Stimulated activated CD4-positive, alpha-beta T cell treated with anti-CD3 and anti-CD28 coated beads, Interleukin-4, amount 100 ng/mL, for 1 hour (primary cell): Measurements from ENCODE around the gene MTMR3.
A peak's percentile ranks its signal among the peaks of the same experiment; 100 is the strongest.
"Not testable (repeated sequence)": the region's sequence is repeated elsewhere in the genome, so short reads cannot be mapped to it uniquely, and the experiment has no call there.

Experiments used
- DNase-seq: peaks from one replicate; pipeline ENCODE4 v3.0.0-alpha.2; 2020

Gene MTMR3

DNA sequence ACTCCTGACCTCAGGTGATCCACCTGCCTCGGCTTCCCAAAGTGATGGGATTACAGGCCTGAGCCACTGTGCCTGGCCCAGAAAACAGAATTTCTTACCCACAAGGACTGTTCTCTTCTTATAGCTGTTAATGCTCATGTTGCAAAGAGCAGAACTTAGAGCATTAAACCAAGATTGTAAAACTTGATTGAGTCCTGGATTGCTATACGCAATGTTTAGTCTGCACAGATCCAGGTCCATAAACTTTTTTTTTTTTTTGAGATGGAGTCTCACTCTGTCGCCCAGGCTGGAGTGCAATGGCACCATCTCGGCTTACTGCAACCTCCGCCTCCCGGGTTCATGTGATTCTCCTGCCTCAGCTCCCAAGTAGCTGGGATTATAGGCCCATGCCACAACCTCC, 178.1 kb downstream of the MTMR3 start:
- DNase-seq, result not testable (repeated sequence)

DNA sequence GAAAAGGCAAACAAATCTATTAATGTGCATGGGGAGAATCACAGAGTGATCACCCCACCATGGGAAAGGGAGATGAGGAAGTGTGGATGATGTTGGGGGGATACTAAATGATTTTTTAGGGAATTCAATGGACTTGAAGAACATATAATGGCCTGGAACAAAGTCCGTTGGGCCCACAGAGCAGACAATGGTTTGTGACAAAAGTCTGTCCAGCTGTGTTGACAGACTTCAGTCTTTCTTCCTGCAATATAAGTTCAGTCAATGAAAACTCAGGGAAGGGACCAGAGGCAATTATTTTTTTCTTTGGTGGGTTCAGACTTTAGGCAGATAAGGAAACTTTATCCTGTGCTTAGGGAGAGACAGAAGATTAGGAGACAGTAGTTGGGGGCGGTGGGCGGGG, 179.3 kb downstream of the MTMR3 start:
- DNase-seq, result no peak

DNA sequence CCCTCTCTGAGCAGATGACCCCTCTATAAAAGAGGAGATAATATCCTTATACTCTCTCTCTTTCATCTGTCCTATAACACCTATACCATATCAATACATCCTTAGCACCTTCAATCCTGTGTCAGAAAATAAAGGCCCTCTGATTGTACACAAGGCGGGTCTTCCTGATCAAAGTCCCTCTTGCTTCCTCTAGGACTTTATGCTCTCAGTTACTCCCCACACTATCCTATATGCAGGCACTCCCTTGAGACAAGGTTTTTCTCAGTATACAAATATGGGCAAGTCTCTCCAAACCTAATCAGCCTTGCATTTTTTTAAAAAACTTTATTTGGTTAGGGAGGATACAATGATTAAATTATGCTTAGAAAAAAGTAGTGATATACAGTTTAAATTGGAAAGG, 180.0 kb downstream of the MTMR3 start:
- DNase-seq, result no peak

DNA sequence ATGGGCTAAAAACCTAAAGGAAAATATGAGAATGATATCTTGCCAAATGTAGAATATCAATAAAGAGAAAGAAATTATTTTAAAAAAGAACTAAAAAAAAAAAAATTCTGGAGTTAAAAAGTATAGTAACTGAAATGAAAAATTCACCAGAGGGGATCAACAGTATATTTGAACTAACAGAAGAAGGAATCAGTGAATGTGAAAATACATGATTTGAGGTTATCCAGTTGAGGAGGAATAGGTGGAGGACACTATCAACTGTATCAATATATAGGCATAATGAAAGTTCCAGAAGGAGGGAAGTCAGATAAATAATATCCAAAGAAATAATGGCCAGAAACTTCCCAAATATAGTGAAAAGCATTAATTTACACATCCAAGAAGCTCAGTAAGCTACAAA, 181.2 kb downstream of the MTMR3 start:
- no peak for DNase-seq

DNA sequence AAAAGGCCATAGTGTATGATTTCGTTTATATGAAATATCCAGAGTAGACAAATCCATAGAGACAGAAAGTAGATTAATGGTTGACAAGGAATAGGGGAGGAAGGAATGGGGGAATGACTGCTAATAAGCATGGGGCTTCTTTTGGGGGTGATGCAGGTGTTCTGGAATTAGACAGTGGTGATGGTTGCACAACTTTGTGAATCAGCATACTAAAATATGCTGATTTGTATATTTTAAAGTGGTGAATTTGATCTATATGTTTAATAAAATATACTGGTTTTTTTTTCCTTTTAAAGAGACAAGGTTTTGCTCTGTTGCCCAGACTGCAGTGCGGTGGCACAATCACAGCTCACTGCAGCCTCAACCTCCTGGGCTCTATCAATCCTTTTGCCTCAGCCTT, 190.8 kb downstream of the MTMR3 start:
- DNase-seq, result no peak

DNA sequence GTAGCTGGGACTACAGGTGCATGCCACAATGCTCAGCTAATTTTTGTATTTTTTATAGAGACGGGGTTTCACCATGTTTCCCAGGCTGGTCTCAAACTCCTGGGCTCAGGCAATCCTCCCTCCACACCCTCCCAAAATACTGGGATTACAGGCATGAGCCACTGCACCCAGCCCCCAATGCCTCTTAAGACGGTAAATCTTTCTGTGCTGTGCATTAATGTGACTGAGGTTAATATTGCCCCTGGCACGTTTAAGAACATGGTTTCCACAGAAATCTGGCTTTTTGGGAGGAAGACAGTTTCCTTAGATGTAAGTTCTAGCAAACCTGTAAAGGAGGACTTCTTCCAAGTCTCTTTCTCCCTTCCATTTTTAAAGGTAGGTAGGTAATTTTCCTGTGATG, 191.2 kb downstream of the MTMR3 start:
- no peak for DNase-seq

DNA sequence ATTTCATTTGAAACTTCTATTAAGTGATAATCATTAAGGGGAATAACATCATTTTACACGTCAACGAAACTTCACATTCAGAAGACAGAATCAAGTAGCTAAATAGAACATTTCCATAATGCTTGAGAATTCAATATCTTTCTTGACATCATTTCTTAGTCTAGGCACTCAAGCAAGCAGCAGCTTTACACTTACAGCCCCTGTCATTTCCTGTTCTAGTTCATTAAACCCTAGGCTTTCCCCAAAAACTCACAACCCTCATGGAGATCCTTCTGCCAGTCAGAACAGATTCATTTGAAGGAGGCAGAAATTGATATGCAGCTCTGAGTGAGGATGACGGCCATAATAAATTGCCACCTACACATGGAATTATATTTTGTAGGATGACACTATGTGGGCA, 192.0 kb downstream of the MTMR3 start:
- no peak for DNase-seq

DNA sequence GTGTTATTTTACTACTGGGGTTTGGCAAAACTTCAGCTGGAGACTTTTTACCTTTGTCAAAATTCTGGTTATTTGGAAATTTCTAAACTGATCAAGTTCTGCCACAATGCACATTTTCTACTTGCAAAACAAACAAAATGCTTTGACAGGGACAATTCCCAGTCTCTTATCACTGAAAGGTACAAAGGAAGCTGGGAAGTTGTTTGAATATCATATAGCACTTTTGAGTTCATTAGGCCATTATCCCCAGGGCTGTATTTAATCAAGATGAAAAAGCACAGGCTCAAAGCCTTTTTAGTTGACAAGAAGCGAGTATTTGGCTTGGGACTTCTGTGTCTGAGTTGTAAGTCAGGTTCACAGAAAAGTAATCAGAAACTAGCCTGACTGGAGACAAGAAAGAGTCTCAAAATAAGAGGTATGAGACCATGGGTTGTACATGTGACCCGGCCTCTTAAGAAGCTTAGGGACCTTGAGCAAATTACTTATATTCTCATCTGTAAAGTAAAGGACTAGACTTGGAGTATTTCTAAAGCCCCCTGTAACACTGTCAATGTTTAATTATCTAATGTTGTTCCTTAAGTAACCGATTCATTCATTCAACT, 194.4 kb downstream of the MTMR3 start:
- DNase-seq, result no peak

DNA sequence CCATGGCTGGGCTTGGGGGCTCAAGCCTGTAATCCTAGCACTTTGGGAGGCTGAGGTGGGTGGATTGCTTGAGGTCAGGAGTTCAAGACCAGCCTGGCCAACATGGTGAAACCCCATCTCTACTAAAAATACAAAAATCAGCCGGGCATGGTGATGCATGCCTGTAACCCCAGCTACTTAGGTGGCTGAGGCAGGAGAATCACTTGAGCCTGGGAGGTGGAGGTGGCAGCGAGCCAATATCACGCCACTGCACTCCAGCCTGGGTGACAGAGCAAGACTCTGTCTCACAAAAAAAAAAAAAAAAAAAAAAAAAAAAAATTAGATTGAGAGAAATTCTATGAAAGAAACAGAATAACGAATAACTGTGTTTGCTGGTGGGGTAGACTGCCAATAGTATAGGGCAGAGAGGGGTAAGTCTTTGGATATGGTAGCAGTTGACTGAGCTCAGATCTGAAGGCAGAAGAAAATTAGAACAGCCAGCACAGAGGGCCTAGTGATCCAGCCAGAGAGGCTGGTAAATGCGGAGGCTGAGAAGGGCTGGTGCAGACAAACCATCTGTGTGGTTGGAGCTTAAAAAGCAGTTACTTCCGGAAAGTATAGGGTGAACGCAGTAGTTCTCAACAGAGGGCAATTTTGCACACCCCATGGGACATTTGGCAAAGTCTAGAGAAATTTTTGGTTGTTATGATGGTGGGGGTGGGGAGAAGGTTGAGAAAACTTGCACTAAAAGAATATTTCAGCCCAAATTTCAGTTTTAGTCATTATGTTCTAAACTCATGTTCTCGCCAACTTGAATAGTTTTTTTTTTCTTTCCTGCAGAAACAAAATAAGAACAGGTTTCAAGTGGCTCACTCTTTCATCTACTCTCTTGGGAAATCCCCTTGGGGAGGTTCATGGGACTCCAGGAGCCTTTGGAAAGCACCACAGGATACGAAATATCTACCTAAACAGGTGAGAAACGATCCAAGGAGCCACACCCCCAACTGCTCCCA, 195.6 kb downstream of the MTMR3 start:
- peak; percentile 7 for DNase-seq

DNA sequence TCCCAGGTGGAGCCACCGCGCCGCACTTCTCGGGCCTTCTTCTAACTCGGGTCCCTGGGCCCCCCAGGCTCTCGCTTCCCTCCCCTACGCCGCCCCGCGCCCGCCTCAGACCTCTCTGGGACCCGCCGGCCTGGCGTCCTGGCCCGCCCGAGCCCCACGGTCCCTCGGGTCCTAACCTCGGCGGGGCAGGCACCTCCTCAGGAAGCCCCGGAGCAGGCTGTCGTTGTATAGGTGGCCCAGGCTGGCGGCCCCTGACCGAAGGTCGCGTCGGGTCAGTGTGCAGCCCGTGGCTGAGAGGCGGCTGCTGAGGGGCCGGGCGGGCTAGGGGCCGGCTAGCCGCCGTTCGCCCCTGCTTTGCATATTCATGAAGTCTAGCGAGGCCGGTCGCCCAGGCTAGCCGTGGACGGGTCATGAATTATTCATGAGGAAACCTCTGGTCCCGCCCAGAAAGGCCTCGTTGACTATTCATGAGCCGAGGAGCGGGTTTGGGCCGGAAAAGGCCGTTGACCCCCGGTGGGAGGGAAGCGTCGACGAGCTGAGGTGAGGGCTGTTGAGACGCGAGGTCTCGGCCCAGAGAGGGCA, 197.1 kb downstream of the MTMR3 start, which contains the start of gene HORMAD2:
HORMAD2 (plus strand) TSS at position 513 of the 582 bp plus-strand sequence. CDS start 13,489 bp downstream, outside the sequence.
- DNase-seq, result no peak
